Renal cortical epithelial cell (primary cell): Measurements from ENCODE around the gene TIMM44. TPM values are rescaled to one million over a fixed set of nuclear protein-coding genes. Genes with fewer than 3 reads are reported as not detected.

ENCODE experiments used
- total RNA-seq: library from RNA; depleted of rRNA; stranded (reverse); fragments of >200 nt; gene quantifications from 2 replicates; pipeline ENCODE4 v1.2.3, GENCODE V29; 2014

The TIMM44 gene
- total RNA-seq, 1 donor from 2014 or later: 42.2 TPM

Other genes starting within 250 kb of the TIMM44 start
- gene FCER2, start 241.5 kb downstream of the TIMM44 start, total RNA-seq: not detected in 2 replicates
- gene CLEC4G, start 211.6 kb downstream of the TIMM44 start, total RNA-seq: not detected in 2 replicates
- gene CD209, start 196.1 kb downstream of the TIMM44 start, total RNA-seq: 0.15 TPM in 1 of 2 replicates, not detected in the other
- gene CLEC4M, start 180.4 kb downstream of the TIMM44 start, total RNA-seq: not detected in 2 replicates
- gene EVI5L, start 113.4 kb downstream of the TIMM44 start, total RNA-seq: 10.8 and 22.9 TPM in 2 replicates
- 0.17 and 0.35 TPM in 2 replicates for gene PRR36, start 69.3 kb downstream of the TIMM44 start, total RNA-seq
- gene LRRC8E, start 55.2 kb downstream of the TIMM44 start, total RNA-seq: 11.1 and 14.8 TPM in 2 replicates
- gene MAP2K7, start 39.8 kb downstream of the TIMM44 start, total RNA-seq: 9.6 and 19.0 TPM in 2 replicates
- 0.75 and 1.0 TPM in 2 replicates for gene TGFBR3L, start 28.8 kb downstream of the TIMM44 start, total RNA-seq
- 9.3 and 12.5 TPM in 2 replicates for gene SNAPC2, start 23.3 kb downstream of the TIMM44 start, total RNA-seq
- 18.6 and 41.4 TPM in 2 replicates for gene CTXN1, start 17.5 kb downstream of the TIMM44 start, total RNA-seq
- gene ELAVL1, start 62.0 kb upstream of the TIMM44 start, total RNA-seq: 44.5 and 92.3 TPM in 2 replicates
- not detected in 2 replicates for gene CCL25, start 109.1 kb upstream of the TIMM44 start, total RNA-seq
- gene FBN3, start 205.9 kb upstream of the TIMM44 start, total RNA-seq: under 0.01 TPM in 1 of 2 replicates, not detected in the other